GM20431 (cell line): ENCODE data around the gene CRLF3.
"Not testable (repeated sequence)": the region's sequence is repeated elsewhere in the genome, so short reads cannot be mapped to it uniquely, and the experiment has no call there.

Source experiments
- in situ Hi-C: fragments of 300-500 bp; cut with MseI, MboI; formaldehyde crosslinking; loops from one replicate; pipeline ENCODE4 v1.15.0; 2020; ENCODE audit warnings: low sequenced_read_pairs; ENCODE audit not compliant: unreplicated experiment

Gene CRLF3

GRCh38 chr17:30824356-30825145 is at the start of gene CRLF3:
CRLF3 (minus strand) TSS chr17:30824692; CDS start chr17:30824651, 41 bp downstream.
- in situ Hi-C loops: no loop called here

- in situ Hi-C loops: no loop called here
Measured at GRCh38 chr17:30869005-30869404, 44.5 kb upstream of the CRLF3 start.

- in situ Hi-C loops: no loop called here
Measured at GRCh38 chr17:30864636-30865035, 40.1 kb upstream of the CRLF3 start.

GRCh38 chr17:30858556-30859250 is 34.2 kb upstream of the CRLF3 start:
- in situ Hi-C loops: no loop called here

- in situ Hi-C loops: no loop called here
Measured at GRCh38 chr17:30854146-30854545, 29.7 kb upstream of the CRLF3 start.

- in situ Hi-C loops: no loop called here
Measured at GRCh38 chr17:30848021-30848420, 23.5 kb upstream of the CRLF3 start.

GRCh38 chr17:30840771-30841170 is 16.3 kb upstream of the CRLF3 start:
- in situ Hi-C loops: no loop called here

- in situ Hi-C loops: no loop called here
Measured at GRCh38 chr17:30838202-30838807, 13.8 kb upstream of the CRLF3 start.

GRCh38 chr17:30832438-30833124 is 8.1 kb upstream of the CRLF3 start:
- in situ Hi-C loops: no loop called here

- in situ Hi-C loops: no loop called here
Measured at GRCh38 chr17:30831663-30832437, 7.4 kb upstream of the CRLF3 start, which contains the start of gene ATAD5. ATAD5 (plus strand) TSS chr17:30831966; CDS start chr17:30832348, 382 bp downstream.

GRCh38 chr17:30831257-30831656 is 6.8 kb upstream of the CRLF3 start:
- in situ Hi-C loops: no loop called here

- in situ Hi-C loops: no loop called here
Measured at GRCh38 chr17:30829022-30829421, 4.5 kb upstream of the CRLF3 start.

GRCh38 chr17:30827082-30827481 is 2.6 kb upstream of the CRLF3 start:
- in situ Hi-C loops: no loop called here

- in situ Hi-C loops: no loop called here
Measured at GRCh38 chr17:30824002-30824355, 513 bp downstream of the CRLF3 start.

- in situ Hi-C loops: no loop called here
Measured at GRCh38 chr17:30823421-30823820, 1.1 kb downstream of the CRLF3 start.

- in situ Hi-C loops: not testable (repeated sequence)
Measured at GRCh38 chr17:30822919-30823318, 1.6 kb downstream of the CRLF3 start.

GRCh38 chr17:30821871-30822723 is 2.4 kb downstream of the CRLF3 start:
- in situ Hi-C loops: no loop called here

GRCh38 chr17:30819971-30820705 is 4.4 kb downstream of the CRLF3 start:
- in situ Hi-C loops: no loop called here
